Fibroblast of villous mesenchyme (primary cell): ENCODE data around the gene MIER2. TPM values are rescaled to one million over a fixed set of nuclear protein-coding genes. Genes with fewer than 3 reads are reported as not detected.
"Not testable (repeated sequence)": the region's sequence is repeated elsewhere in the genome, so short reads cannot be mapped to it uniquely, and the experiment has no call there.

Source experiments
- DNase-seq: peaks from one replicate; pipeline ENCODE4 v3.0.0-alpha.2; 2010; ENCODE audit warnings: low read depth
- H3K4me3 ChIP-seq: 2 replicates; pipeline ENCODE4 v1.5.1; 2011; ENCODE audit warnings: low read depth, mild to moderate bottlenecking, low read length
- CTCF ChIP-seq: IDR thresholded peaks from 2 replicates; pipeline ENCODE4 v1.5.1; 2012; ENCODE audit warnings: low read depth, mild to moderate bottlenecking, low read length; ENCODE audit not compliant: insufficient read depth
- total RNA-seq: library from RNA; depleted of rRNA; stranded (reverse); fragments of >200 nt; gene quantifications from 2 replicates; pipeline ENCODE4 v1.2.3, GENCODE V29; 2012

The MIER2 gene
- total RNA-seq, 1 donor = 19.9 TPM

- no peak overlapping the region for H3K4me3 ChIP-seq
- no peak for TF ChIP-seq CTCF
- no peak for DNase-seq
Observed at GRCh38 chr19:383040-383439, 38.4 kb upstream of the MIER2 start.

- peak; percentile 72 for DNase-seq
- not testable (repeated sequence) for H3K4me3 ChIP-seq
Observed at GRCh38 chr19:382578-382977, 38.0 kb upstream of the MIER2 start.

GRCh38 chr19:381901-382300, 37.3 kb upstream of the MIER2 start:
- not testable (repeated sequence) for H3K4me3 ChIP-seq, DNase-seq

- H3K4me3 ChIP-seq, DNase-seq: not testable (repeated sequence)
Observed at GRCh38 chr19:380618-381219, 36.1 kb upstream of the MIER2 start.

- no peak for TF ChIP-seq CTCF
- H3K4me3 ChIP-seq = no peak overlapping the region
- no peak for DNase-seq
Observed at GRCh38 chr19:379796-380195, 35.2 kb upstream of the MIER2 start.

- no peak overlapping the region for H3K4me3 ChIP-seq
- TF ChIP-seq CTCF = no peak
- DNase-seq = no peak
Observed at GRCh38 chr19:378706-379105, 34.1 kb upstream of the MIER2 start.

- no peak overlapping the region for H3K4me3 ChIP-seq
- peak; percentile 24 for TF ChIP-seq CTCF
- DNase-seq = peak; percentile 29
Observed at GRCh38 chr19:377801-378581, 33.4 kb upstream of the MIER2 start.

- TF ChIP-seq CTCF = no peak
- H3K4me3 ChIP-seq = no peak overlapping the region
- no peak for DNase-seq
Observed at GRCh38 chr19:376111-376470, 31.5 kb upstream of the MIER2 start.
